ENCODE data around the gene SLC7A1. TPM values are rescaled to one million over a fixed set of nuclear protein-coding genes. Genes with fewer than 3 reads are reported as not detected.

SLC7A1 gene
- total and polyA plus RNA-seq, 4 donors: 0.90 to 22.6 (median 1.4) TPM

DNA sequence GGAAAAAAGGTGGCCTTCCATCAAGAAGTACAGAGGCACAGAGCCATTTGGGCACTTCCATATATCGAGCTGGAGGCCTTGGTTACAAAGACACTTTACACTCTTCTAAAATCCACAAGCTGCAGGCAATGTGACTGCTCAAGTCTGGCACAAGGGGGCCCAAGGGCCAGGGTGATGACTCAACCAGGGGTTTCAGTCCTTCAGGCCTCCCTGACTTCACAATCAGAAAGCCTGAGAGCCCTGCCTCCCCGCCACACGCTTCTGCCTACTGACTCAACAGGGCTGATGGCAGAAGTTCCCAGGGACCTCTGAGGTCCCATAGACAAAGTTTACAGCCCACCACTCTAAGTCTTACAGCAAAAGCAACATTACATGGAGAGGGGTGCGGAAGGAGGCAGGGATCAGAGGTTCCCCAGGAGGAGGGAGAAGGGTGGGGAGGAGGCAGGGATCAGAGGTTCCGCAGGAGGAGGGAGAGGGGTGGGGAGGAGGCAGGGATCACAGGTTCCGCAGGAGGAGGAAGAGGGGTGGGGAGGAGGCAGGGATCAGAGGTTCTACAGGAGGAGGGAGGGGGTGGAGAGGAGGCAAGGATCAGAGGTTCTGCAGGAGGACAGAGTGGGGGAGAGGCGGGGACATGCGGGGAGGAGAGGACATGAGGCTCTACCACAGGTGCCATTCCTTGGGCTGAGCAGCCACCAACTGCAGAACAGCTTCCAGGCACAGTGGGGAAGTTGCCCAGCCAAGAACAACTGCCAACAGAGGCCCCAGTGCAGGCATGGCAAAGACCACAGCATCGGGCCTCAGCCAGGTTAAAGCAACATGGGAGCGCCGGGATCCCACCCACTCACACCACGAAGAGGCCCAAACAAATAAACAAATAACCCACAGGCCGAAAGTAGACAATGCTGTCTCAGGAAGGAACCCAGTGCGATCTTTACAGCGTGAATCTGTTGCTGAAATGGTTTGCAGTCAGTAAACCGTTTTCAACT, 52.0 kb downstream of the SLC7A1 start (continued):
- no peak for TF ChIP-seq JUND (IDR thresholded peaks at IDR 0.05)
- TF ChIP-seq MAX (IDR thresholded peaks at IDR 0.05): no peak
- no peak for TF ChIP-seq HNF4A (conservative IDR thresholded peaks at IDR 0.05)
- no peak for TF ChIP-seq NR2F2 (IDR thresholded peaks at IDR 0.05)
- TF ChIP-seq EGR1 (IDR thresholded peaks at IDR 0.05; ENCODE audit: low read depth in 2 of 2): no peak
- no peak for TF ChIP-seq FOXA1 (IDR thresholded peaks at IDR 0.05)
- TF ChIP-seq ATF3 (IDR thresholded peaks at IDR 0.05): no peak

- DNase-seq (ENCODE audit: low spot score): no peak
- TF ChIP-seq, protein P1, sequence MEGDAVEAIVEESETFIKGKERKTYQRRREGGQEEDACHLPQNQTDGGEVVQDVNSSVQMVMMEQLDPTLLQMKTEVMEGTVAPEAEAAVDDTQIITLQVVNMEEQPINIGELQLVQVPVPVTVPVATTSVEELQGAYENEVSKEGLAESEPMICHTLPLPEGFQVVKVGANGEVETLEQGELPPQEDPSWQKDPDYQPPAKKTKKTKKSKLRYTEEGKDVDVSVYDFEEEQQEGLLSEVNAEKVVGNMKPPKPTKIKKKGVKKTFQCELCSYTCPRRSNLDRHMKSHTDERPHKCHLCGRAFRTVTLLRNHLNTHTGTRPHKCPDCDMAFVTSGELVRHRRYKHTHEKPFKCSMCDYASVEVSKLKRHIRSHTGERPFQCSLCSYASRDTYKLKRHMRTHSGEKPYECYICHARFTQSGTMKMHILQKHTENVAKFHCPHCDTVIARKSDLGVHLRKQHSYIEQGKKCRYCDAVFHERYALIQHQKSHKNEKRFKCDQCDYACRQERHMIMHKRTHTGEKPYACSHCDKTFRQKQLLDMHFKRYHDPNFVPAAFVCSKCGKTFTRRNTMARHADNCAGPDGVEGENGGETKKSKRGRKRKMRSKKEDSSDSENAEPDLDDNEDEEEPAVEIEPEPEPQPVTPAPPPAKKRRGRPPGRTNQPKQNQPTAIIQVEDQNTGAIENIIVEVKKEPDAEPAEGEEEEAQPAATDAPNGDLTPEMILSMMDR (IDR thresholded peaks at IDR 0.05; ENCODE audit: low read depth, low read length, missing input control): no peak
- TF ChIP-seq FOXA1 (IDR thresholded peaks at IDR 0.05) (no peak), HNF4G (IDR thresholded peaks at IDR 0.05) (no peak), HNF4A (conservative IDR thresholded peaks at IDR 0.05) (no peak), EGR1 (IDR thresholded peaks at IDR 0.05; ENCODE audit: low read depth in 2 of 2) (no peak), GABPA (IDR thresholded peaks at IDR 0.05 in 1 of 2, conservative IDR thresholded peaks at IDR 0.05 in 1 of 2) (no peak), RAD21 (IDR thresholded peaks at IDR 0.05) (no peak), JUND (IDR thresholded peaks at IDR 0.05) (no peak)
- TF ChIP-seq, protein P2, sequence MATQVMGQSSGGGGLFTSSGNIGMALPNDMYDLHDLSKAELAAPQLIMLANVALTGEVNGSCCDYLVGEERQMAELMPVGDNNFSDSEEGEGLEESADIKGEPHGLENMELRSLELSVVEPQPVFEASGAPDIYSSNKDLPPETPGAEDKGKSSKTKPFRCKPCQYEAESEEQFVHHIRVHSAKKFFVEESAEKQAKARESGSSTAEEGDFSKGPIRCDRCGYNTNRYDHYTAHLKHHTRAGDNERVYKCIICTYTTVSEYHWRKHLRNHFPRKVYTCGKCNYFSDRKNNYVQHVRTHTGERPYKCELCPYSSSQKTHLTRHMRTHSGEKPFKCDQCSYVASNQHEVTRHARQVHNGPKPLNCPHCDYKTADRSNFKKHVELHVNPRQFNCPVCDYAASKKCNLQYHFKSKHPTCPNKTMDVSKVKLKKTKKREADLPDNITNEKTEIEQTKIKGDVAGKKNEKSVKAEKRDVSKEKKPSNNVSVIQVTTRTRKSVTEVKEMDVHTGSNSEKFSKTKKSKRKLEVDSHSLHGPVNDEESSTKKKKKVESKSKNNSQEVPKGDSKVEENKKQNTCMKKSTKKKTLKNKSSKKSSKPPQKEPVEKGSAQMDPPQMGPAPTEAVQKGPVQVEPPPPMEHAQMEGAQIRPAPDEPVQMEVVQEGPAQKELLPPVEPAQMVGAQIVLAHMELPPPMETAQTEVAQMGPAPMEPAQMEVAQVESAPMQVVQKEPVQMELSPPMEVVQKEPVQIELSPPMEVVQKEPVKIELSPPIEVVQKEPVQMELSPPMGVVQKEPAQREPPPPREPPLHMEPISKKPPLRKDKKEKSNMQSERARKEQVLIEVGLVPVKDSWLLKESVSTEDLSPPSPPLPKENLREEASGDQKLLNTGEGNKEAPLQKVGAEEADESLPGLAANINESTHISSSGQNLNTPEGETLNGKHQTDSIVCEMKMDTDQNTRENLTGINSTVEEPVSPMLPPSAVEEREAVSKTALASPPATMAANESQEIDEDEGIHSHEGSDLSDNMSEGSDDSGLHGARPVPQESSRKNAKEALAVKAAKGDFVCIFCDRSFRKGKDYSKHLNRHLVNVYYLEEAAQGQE (IDR thresholded peaks at IDR 0.05): no peak
- TF ChIP-seq, protein P3, sequence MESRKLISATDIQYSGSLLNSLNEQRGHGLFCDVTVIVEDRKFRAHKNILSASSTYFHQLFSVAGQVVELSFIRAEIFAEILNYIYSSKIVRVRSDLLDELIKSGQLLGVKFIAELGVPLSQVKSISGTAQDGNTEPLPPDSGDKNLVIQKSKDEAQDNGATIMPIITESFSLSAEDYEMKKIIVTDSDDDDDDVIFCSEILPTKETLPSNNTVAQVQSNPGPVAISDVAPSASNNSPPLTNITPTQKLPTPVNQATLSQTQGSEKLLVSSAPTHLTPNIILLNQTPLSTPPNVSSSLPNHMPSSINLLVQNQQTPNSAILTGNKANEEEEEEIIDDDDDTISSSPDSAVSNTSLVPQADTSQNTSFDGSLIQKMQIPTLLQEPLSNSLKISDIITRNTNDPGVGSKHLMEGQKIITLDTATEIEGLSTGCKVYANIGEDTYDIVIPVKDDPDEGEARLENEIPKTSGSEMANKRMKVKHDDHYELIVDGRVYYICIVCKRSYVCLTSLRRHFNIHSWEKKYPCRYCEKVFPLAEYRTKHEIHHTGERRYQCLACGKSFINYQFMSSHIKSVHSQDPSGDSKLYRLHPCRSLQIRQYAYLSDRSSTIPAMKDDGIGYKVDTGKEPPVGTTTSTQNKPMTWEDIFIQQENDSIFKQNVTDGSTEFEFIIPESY (IDR thresholded peaks at IDR 0.05): no peak
- Histone ChIP-seq H3K36me3 (ENCODE audit: control insufficient read depth in 4 of 4, insufficient read depth in 3 of 4, low read depth in 1 of 4, low read length in 3 of 4) (no peaks in the 10 kb centered on the region), H3K9me3 (ENCODE audit: control insufficient read depth in 4 of 4, low read length in 3 of 4) (no peaks in the 10 kb centered on the region), H3K27me3 (ENCODE audit: control insufficient read depth in 4 of 4, insufficient read depth in 4 of 4, low read length in 3 of 4) (no peaks in the 10 kb centered on the region), H3K4me1 (ENCODE audit: control insufficient read depth in 4 of 4, insufficient read depth in 4 of 4, low read length in 3 of 4) (peaks cover 0 to 3% (median 0%) of the 10 kb centered on the region in 4 donors), H3K4me3 (ENCODE audit: low read depth in 1 of 3, low read length in 3 of 3) (no peak overlapping the region), H3K9ac (ENCODE audit: low read depth in 1 of 2, low read length in 2 of 2) (no peak overlapping the region), H3K27ac (ENCODE audit: low read depth in 1 of 2, low read length in 2 of 2) (no peak overlapping the region)
- 96% methylated on average over 8 of the region's 8 CpGs for WGBS
These were observed 53.1 kb downstream of the SLC7A1 start for GRCh38 chr13:29542381-29542780.
